ENCODE data around the gene HSD3B7.
A peak's percentile ranks its signal among the peaks of the same experiment; 100 is the strongest.

Gene HSD3B7

DNA sequence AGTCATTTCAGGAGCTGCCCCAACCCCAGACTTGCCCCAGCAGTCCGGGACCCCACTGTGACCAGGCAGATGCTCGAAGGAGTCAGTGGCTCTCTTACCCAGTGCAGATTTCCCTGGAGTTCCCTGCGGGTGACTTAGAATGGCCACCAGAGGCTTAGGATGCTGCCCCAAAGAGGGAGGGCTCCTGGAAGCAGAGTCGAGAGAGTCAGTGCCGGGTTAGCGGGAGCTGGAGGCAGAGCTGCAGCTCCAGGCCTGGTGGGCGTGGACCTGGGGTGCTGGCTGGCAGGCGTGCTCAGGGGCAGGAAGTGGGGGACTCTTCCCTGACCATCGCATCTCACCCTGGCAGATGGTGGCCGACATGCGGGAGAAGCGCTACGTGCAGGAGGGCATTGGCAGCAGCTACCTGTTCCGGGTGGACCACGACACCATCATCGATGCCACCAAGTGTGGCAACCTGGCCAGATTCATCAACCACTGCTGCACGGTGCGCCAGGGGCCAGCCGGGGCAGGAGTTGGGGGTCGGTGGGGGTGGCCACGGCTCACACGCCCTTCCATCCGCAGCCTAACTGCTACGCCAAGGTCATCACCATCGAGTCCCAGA is 1.6 kb upstream of the HSD3B7 start:
- Histone ChIP-seq H3K36me3 (ENCODE audit: insufficient read depth, low read length) (peaks cover 3% of the 10 kb centered on the region; the same call in 1 of the 2 replicates), H3K79me2 (ENCODE audit: control insufficient read depth, insufficient read depth, low read length, unreplicated experiment) (no peaks in the 10 kb centered on the region), H3K4me3 (ENCODE audit: low read depth, low read length) (no peak overlapping the region), H3K27ac (ENCODE audit: low read depth, low read length) (no peak overlapping the region), H3K4me1 (ENCODE audit: control insufficient read depth, insufficient read depth, low read length, unreplicated experiment) (peaks cover 21% of the 10 kb centered on the region), H2AFZ (ENCODE audit: low read length, unreplicated experiment) (no peak overlapping the region), H3K27me3 (ENCODE audit: insufficient read depth, low read length) (no peaks in the 10 kb centered on the region)

DNA sequence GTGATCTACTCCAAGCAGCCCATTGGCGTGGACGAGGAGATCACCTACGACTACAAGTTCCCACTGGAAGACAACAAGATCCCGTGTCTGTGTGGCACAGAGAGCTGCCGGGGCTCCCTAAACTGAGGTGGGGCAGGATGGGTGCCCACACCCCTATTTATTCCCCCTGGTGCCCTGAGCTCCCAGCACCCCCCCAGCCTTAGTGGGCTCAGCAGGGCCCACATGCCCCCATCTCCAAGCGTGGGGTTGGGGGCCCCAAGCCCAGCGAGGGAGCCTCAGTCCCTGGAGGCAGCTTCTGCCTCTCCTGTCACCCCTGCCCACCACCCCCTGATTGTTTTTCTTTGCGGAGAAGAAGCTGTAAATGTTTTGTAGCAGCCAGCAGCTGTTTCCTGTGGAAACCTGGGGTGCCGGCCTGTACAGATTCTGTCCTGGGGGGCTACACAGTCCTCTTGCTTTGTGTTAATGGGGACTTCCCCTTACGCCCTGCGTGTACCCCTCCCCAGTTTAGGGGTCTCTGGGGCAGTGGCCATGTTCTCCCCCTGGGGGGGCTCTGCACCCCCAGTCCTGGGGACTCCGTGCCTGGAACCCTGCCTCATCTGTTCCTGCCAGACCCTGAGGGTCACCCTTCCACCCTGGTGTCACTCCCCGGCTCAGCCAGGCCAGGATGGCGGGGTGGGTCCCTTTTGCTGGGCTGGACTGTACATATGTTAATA is 953 bp upstream of the HSD3B7 start:
- no peak overlapping the region for H2AFZ ChIP-seq (ENCODE audit: low read length, unreplicated experiment)

DNA sequence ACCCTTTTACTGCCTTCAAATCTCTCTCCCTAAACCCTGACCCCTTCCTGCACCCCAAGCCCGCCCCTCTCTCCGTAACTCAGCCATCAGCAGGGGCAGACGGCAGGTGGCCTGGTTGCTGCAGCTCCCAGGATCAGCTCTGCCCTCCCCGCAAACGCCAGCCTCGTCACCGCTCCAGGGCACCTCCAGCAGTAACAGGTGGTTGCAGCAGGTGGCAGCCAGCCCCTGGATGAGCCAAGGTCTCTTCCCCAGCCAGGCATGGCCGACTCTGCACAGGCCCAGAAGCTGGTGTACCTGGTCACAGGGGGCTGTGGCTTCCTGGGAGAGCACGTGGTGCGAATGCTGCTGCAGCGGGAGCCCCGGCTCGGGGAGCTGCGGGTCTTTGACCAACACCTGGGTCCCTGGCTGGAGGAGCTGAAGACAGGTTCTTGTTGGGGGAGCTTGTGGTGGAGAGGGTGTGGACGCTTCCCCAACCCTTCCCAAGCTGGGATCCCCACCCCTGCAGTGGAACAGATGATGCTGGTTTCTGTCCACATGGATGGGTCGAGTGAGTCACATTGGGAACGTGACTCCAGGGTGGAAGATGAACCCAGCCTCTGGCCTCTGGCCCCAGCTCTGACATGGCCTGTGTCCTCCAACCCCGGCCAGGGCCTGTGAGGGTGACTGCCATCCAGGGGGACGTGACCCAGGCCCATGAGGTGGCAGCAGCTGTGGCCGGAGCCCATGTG is 558 bp downstream of the HSD3B7 start:
- H3K27ac ChIP-seq (ENCODE audit: low read depth, low read length) = no peak overlapping the region
- H3K36me3 ChIP-seq (ENCODE audit: insufficient read depth, low read length) = no peaks in the 10 kb centered on the region; the same call in 1 of the 2 replicates
- peaks cover 21% of the 10 kb centered on the region for H3K4me1 ChIP-seq (ENCODE audit: control insufficient read depth, insufficient read depth, low read length, unreplicated experiment)
- H3K79me2 ChIP-seq (ENCODE audit: control insufficient read depth, insufficient read depth, low read length, unreplicated experiment) = no peaks in the 10 kb centered on the region
- H2AFZ ChIP-seq (ENCODE audit: low read length, unreplicated experiment) = no peak overlapping the region
- peak overlapping the region; percentile 60 for H3K4me3 ChIP-seq (ENCODE audit: low read depth, low read length)
- no peaks in the 10 kb centered on the region for H3K27me3 ChIP-seq (ENCODE audit: insufficient read depth, low read length)

More for the DNA sequence above, 953 bp upstream of the HSD3B7 start:
- Histone ChIP-seq H3K4me1 (ENCODE audit: control insufficient read depth, insufficient read depth, low read length, unreplicated experiment) (peaks cover 21% of the 10 kb centered on the region), H3K79me2 (ENCODE audit: control insufficient read depth, insufficient read depth, low read length, unreplicated experiment) (no peaks in the 10 kb centered on the region), H3K4me3 (ENCODE audit: low read depth, low read length) (no peak overlapping the region), H3K27me3 (ENCODE audit: insufficient read depth, low read length) (no peaks in the 10 kb centered on the region), H3K36me3 (ENCODE audit: insufficient read depth, low read length) (no peaks in the 10 kb centered on the region; the same call in 1 of the 2 replicates), H3K27ac (ENCODE audit: low read depth, low read length) (no peak overlapping the region)

DNA sequence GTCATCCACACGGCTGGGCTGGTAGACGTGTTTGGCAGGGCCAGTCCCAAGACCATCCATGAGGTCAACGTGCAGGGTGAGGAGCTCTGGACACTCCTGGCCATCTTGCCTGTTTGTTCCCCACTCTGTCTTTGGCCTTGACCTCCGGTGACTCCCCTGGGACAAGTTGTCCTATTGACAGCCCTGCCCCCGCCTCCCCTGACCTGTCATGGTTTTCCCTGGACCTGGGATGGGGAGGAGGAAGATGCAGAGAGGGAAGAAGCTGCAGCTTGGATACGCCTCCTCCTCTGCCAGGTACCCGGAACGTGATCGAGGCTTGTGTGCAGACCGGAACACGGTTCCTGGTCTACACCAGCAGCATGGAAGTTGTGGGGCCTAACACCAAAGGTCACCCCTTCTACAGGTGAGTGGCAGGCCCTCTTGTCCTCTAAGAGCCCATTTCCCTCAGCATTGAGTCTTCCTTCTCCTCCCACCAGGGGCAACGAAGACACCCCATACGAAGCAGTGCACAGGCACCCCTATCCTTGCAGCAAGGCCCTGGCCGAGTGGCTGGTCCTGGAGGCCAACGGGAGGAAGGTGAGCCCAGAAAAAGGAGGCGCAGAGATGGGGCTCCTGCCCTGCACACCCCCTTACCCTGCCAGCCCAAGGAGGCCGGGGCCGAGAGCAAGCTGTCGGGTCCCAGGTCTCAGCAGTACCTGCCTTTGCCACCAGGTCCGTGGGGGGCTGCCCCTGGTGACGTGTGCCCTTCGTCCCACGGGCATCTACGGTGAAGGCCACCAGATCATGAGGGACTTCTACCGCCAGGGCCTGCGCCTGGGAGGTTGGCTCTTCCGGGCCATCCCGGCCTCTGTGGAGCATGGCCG is 1.4 kb downstream of the HSD3B7 start:
- Histone ChIP-seq H3K79me2 (ENCODE audit: control insufficient read depth, insufficient read depth, low read length, unreplicated experiment) (no peaks in the 10 kb centered on the region), H3K27ac (ENCODE audit: low read depth, low read length) (no peak overlapping the region), H2AFZ (ENCODE audit: low read length, unreplicated experiment) (no peak overlapping the region), H3K4me1 (ENCODE audit: control insufficient read depth, insufficient read depth, low read length, unreplicated experiment) (peaks cover 21% of the 10 kb centered on the region), H3K4me3 (ENCODE audit: low read depth, low read length) (no peak overlapping the region), H3K36me3 (ENCODE audit: insufficient read depth, low read length) (no peaks in the 10 kb centered on the region; the same call in 1 of the 2 replicates), H3K27me3 (ENCODE audit: insufficient read depth, low read length) (no peaks in the 10 kb centered on the region)

DNA sequence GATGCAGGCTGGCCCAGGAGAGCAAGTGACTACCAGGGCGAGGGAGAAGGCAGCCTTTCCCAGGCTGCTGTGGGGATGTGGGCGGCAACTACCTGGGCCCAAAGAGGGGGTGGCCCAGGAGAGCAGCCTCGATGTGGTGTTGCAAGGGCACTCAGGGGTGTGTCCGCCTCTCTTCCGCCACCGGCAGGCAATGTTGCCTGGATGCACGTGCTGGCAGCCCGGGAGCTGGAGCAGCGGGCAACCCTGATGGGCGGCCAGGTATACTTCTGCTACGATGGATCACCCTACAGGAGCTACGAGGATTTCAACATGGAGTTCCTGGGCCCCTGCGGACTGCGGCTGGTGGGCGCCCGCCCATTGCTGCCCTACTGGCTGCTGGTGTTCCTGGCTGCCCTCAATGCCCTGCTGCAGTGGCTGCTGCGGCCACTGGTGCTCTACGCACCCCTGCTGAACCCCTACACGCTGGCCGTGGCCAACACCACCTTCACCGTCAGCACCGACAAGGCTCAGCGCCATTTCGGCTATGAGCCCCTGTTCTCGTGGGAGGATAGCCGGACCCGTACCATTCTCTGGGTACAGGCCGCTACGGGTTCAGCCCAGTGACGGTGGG is 2.7 kb downstream of the HSD3B7 start:
- Histone ChIP-seq H3K79me2 (ENCODE audit: control insufficient read depth, insufficient read depth, low read length, unreplicated experiment) (no peaks in the 10 kb centered on the region), H3K27me3 (ENCODE audit: insufficient read depth, low read length) (no peaks in the 10 kb centered on the region), H3K4me1 (ENCODE audit: control insufficient read depth, insufficient read depth, low read length, unreplicated experiment) (peaks cover 18% of the 10 kb centered on the region), H3K36me3 (ENCODE audit: insufficient read depth, low read length) (no peaks in the 10 kb centered on the region; the same call in 1 of the 2 replicates), H3K4me3 (ENCODE audit: low read depth, low read length) (no peak overlapping the region), H2AFZ (ENCODE audit: low read length, unreplicated experiment) (no peak overlapping the region), H3K27ac (ENCODE audit: low read depth, low read length) (no peak overlapping the region)

DNA sequence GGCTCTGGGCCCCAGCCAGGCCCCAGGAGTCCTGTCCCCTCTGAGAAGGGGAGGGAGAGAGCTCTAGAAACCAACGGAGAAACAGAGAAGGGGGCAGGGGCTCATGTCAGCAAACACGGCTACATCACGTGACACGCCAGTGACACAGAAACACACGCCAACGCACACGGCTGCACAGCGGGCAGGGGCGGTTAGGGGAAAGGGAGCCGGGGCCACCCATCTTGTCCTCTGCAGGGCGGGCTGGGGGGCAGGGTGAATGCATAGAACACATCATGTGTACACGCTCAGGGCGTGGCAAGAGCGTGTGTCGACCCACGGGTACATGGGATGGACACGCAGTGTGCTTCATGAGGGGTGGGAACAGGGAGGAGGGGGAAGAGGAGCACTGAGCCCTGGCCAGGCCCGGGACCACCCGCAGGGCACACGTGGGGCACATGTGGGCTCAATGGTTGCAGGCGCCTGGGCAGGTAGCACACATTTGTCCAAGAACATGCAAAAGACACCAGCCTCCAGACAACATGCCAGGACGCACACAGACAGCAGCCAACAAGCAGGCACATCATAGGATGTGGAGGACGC is 4.6 kb downstream of the HSD3B7 start:
- Histone ChIP-seq H3K27ac (ENCODE audit: low read depth, low read length) (no peak overlapping the region), H2AFZ (ENCODE audit: low read length, unreplicated experiment) (no peak overlapping the region)

DNA sequence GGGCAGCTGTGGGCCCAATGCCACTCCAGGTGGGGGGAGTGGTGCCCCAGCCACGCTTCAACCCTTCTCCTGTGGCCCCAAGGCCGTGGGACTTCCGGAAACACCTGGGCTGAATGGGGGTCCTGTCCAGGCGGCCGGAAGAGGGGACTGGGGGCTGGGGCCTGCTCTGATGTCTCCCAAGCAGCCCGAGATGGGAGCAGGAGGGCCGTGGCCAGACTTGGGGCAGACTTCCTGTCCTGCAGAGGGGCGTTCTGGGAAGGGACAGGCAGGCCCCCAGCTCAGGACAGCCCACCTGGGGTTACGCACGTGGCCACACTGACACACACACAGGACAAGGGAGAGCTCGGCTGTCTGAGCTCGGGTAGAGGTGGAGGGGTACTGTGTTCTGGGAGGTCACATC is 5.1 kb downstream of the HSD3B7 start:
- Histone ChIP-seq H3K27me3 (ENCODE audit: insufficient read depth, low read length) (no peaks in the 10 kb centered on the region), H3K36me3 (ENCODE audit: insufficient read depth, low read length) (no peaks in the 10 kb centered on the region), H3K4me1 (ENCODE audit: control insufficient read depth, insufficient read depth, low read length, unreplicated experiment) (peaks cover 10% of the 10 kb centered on the region), H3K79me2 (ENCODE audit: control insufficient read depth, insufficient read depth, low read length, unreplicated experiment) (no peaks in the 10 kb centered on the region), H2AFZ (ENCODE audit: low read length, unreplicated experiment) (no peak overlapping the region), H3K4me3 (ENCODE audit: low read depth, low read length) (no peak overlapping the region), H3K27ac (ENCODE audit: low read depth, low read length) (no peak overlapping the region)

More for the DNA sequence above, 4.6 kb downstream of the HSD3B7 start:
- H3K4me1 ChIP-seq (ENCODE audit: control insufficient read depth, insufficient read depth, low read length, unreplicated experiment) = peaks cover 11% of the 10 kb centered on the region
- H3K4me3 ChIP-seq (ENCODE audit: low read depth, low read length) = no peak overlapping the region
- H3K27me3 ChIP-seq (ENCODE audit: insufficient read depth, low read length) = no peaks in the 10 kb centered on the region
- H3K79me2 ChIP-seq (ENCODE audit: control insufficient read depth, insufficient read depth, low read length, unreplicated experiment) = no peaks in the 10 kb centered on the region
- no peaks in the 10 kb centered on the region for H3K36me3 ChIP-seq (ENCODE audit: insufficient read depth, low read length)

DNA sequence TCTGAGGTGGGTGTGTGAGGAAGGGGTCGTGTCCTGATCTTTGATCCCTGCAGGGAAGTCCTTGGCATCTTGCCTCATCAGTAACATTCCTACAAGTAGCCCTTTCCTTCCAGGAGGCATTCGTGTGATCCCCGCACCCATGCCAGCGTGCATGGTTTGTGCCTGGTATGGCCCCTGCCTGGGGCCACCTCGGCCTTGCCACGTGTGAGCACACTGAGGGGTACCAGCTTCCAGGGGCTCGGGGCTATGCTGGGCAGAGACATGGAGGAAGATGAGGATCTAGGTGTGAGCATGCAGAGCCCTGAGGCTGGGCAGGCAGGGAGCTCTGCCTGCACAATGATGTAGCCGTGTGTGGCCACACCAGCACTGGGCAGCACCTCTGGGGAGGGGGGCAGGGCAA is 6.0 kb downstream of the HSD3B7 start:
- Histone ChIP-seq H3K27me3 (ENCODE audit: insufficient read depth, low read length) (no peaks in the 10 kb centered on the region), H3K79me2 (ENCODE audit: control insufficient read depth, insufficient read depth, low read length, unreplicated experiment) (no peaks in the 10 kb centered on the region), H3K36me3 (ENCODE audit: insufficient read depth, low read length) (no peaks in the 10 kb centered on the region), H3K4me1 (ENCODE audit: control insufficient read depth, insufficient read depth, low read length, unreplicated experiment) (peaks cover under 1% of the 10 kb centered on the region), H2AFZ (ENCODE audit: low read length, unreplicated experiment) (no peak overlapping the region), H3K27ac (ENCODE audit: low read depth, low read length) (no peak overlapping the region), H3K4me3 (ENCODE audit: low read depth, low read length) (no peak overlapping the region)

DNA sequence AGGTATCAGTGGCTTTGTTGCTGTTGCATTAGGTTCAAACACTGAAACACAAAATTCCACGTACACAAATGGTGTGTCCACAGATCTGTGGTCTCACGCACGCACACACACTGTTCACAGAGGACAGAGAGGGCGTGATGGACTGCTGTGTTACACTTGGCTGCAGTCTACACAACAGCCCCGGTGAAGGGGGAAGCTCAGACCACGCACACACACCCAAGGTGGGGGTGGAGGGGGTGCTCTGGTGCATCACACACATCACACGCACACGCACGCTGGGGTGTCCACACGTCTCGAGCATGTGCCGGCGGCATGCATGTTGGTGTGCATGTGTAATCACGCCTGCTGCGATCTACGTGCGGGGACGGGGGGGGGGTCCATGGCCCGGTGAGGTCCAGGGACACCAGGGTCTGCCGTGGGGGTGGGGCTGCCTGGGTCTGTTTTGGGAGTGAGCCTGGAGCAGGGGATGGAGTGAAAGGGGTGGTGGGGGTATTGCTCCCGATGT is 7.3 kb downstream of the HSD3B7 start:
- Histone ChIP-seq H2AFZ (ENCODE audit: low read length, unreplicated experiment) (no peak overlapping the region), H3K27me3 (ENCODE audit: insufficient read depth, low read length) (no peaks in the 10 kb centered on the region), H3K27ac (ENCODE audit: low read depth, low read length) (no peak overlapping the region)

More for the DNA sequence above, 7.3 kb downstream of the HSD3B7 start:
- Histone ChIP-seq H3K4me3 (ENCODE audit: low read depth, low read length) (no peak overlapping the region), H3K4me1 (ENCODE audit: control insufficient read depth, insufficient read depth, low read length, unreplicated experiment) (peaks cover 5% of the 10 kb centered on the region), H3K79me2 (ENCODE audit: control insufficient read depth, insufficient read depth, low read length, unreplicated experiment) (no peaks in the 10 kb centered on the region), H3K36me3 (ENCODE audit: insufficient read depth, low read length) (no peaks in the 10 kb centered on the region)

Data from ACC112 (cell line).